GM21825 (cell line): ENCODE measurements around the gene MYOM1.
"Not testable (repeated sequence)": the region's sequence is repeated elsewhere in the genome, so short reads cannot be mapped to it uniquely, and the experiment has no call there.

ENCODE experiments used
- ATAC-seq: cut with Tn5 transposase; IDR thresholded peaks from one replicate; pipeline ENCODE4 v1.9.1; 2021; ENCODE audit warnings: mild to moderate bottlenecking, moderate library complexity; ENCODE audit not compliant: unreplicated experiment

MYOM1 gene

GRCh38 chr18:3061581-3062312 lies 158.0 kb downstream of the MYOM1 start:
- ATAC-seq = peak; percentile 45

GRCh38 chr18:3060667-3061580 lies 158.8 kb downstream of the MYOM1 start:
- no peak for ATAC-seq

GRCh38 chr18:3059272-3059671 lies 160.5 kb downstream of the MYOM1 start:
- ATAC-seq = no peak

- no peak for ATAC-seq
Observed at GRCh38 chr18:3058328-3059191, 161.2 kb downstream of the MYOM1 start.

GRCh38 chr18:3057526-3057925 lies 162.2 kb downstream of the MYOM1 start:
- ATAC-seq = no peak

GRCh38 chr18:3056311-3056710 lies 163.5 kb downstream of the MYOM1 start:
- no peak for ATAC-seq

- ATAC-seq = no peak
Observed at GRCh38 chr18:3055816-3056215, 164.0 kb downstream of the MYOM1 start.

- ATAC-seq = no peak
Observed at GRCh38 chr18:3055186-3055728, 164.5 kb downstream of the MYOM1 start.

GRCh38 chr18:3054780-3055179 lies 165.0 kb downstream of the MYOM1 start:
- ATAC-seq = no peak

- ATAC-seq = no peak
Observed at GRCh38 chr18:3054214-3054613, 165.6 kb downstream of the MYOM1 start.

GRCh38 chr18:3053081-3053480 lies 166.7 kb downstream of the MYOM1 start:
- no peak for ATAC-seq

GRCh38 chr18:3052411-3052758 lies 167.4 kb downstream of the MYOM1 start:
- ATAC-seq = no peak

GRCh38 chr18:3051718-3052410 lies 167.9 kb downstream of the MYOM1 start:
- no peak for ATAC-seq

- not testable (repeated sequence) for ATAC-seq
Observed at GRCh38 chr18:3049897-3050454, 169.8 kb downstream of the MYOM1 start.

- ATAC-seq = no peak
Observed at GRCh38 chr18:3048820-3049349, 170.9 kb downstream of the MYOM1 start.

- no peak for ATAC-seq
Observed at GRCh38 chr18:3048121-3048520, 171.6 kb downstream of the MYOM1 start.

- no peak for ATAC-seq
Observed at GRCh38 chr18:3046216-3046808, 173.5 kb downstream of the MYOM1 start.

- ATAC-seq = no peak
Observed at GRCh38 chr18:3044931-3045698, 174.7 kb downstream of the MYOM1 start.

- no peak for ATAC-seq
Observed at GRCh38 chr18:3042379-3042778, 177.4 kb downstream of the MYOM1 start.
